Stimulated activated CD4-positive, alpha-beta T cell treated with anti-CD3 and anti-CD28 coated beads, Interleukin-2, amount 100 ng/mL, for 4 hours (primary cell): ENCODE data around the gene SPIC.

Experiments used
- DNase-seq: peaks from one replicate; pipeline ENCODE4 v3.0.0-alpha.2; 2020; ENCODE audit warnings: low read depth

Gene SPIC

DNA sequence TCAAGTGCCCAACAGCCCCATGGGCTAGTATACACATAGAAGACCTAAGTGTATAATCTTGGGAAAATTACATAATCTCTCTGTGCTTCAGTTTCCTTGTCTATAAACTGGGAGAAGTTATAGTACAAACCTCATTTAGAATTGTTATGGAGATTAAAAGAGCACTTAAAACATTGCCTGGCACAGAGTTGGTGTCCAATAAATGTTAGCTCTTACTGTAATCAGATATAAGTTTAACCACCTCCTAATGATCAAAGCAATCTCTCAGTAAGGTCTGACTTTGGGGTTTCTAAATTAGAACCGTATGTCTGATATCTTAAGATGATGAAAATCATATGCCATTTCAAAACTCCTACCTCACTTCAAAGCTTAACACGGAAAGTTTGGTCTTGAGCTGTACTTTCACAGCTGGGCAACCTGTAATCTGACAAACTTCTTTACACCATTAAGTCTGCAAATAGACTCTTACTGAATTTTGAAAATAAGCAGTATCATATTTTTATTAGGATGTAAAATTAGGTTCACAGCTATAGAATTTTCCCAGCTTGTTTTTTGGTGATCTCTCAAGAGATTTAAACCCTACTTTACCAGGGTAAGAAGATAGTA, 61.0 kb downstream of the SPIC start:
- DNase-seq = no peak
